Natural killer cell (primary cell): ENCODE data around the gene METTL18. TPM values are rescaled to one million over a fixed set of nuclear protein-coding genes. Genes with fewer than 3 reads are reported as not detected.
A peak's percentile ranks its signal among the peaks of the same experiment; 100 is the strongest.
"Not testable (repeated sequence)": the region's sequence is repeated elsewhere in the genome, so short reads cannot be mapped to it uniquely, and the experiment has no call there.

ENCODE experiments used
- ATAC-seq, 3 donors: fragments of 150-1000 bp in 2 of 3; fragments of 200-7000 bp in 1 of 3; cut with Tn5 transposase; 1 replicate in 1 of 3; 2 replicates in 2 of 3; pipeline ENCODE4 v1.10.0; 2021; ENCODE audit warnings: mild to moderate bottlenecking in 2 of 3, moderate library complexity in 2 of 3
- DNase-seq, 2 donors: peaks; one replicate each; pipeline versions ENCODE4 v3.0.0 to v3.0.0-alpha.2; 2013 to 2021; ENCODE audit warnings: mixed read lengths in 1 of 2
- H3K27ac ChIP-seq: one replicate; pipeline ENCODE4 v1.5.1; 2013; ENCODE audit warnings: mild to moderate bottlenecking, low read length
- H3K27me3 ChIP-seq: one replicate; pipeline ENCODE4 v1.6.1; 2013; ENCODE audit warnings: low read length; ENCODE audit not compliant: control insufficient read depth, insufficient read depth
- H3K36me3 ChIP-seq: one replicate; pipeline ENCODE4 v1.6.1; 2013; ENCODE audit warnings: low read length; ENCODE audit not compliant: control insufficient read depth, insufficient read depth
- H3K4me1 ChIP-seq: one replicate; pipeline ENCODE4 v1.6.1; 2013; ENCODE audit warnings: low read length; ENCODE audit not compliant: control insufficient read depth, insufficient read depth
- H3K4me3 ChIP-seq: one replicate; pipeline ENCODE4 v1.5.1; 2013; ENCODE audit warnings: low read length
- H3K9me3 ChIP-seq: one replicate; pipeline ENCODE4 v1.6.1; 2013; ENCODE audit warnings: low read length; ENCODE audit not compliant: control insufficient read depth, insufficient read depth
- H3K27ac Mint-ChIP-seq, 2 donors: one replicate each; pipeline ENCODE4 v1.8.0; 2022; ENCODE audit warnings: mild to moderate bottlenecking in 2 of 2, mixed read lengths in 2 of 2, moderate library complexity in 1 of 2
- H3K27me3 Mint-ChIP-seq, 2 donors: one replicate each; pipeline ENCODE4 v1.8.0; 2022; ENCODE audit warnings: low read depth in 2 of 2, mixed read lengths in 2 of 2
- H3K36me3 Mint-ChIP-seq: one replicate; pipeline ENCODE4 v1.8.0; 2022; ENCODE audit warnings: mixed read lengths
- H3K4me1 Mint-ChIP-seq, 2 donors: one replicate each; pipeline ENCODE4 v1.8.0; 2022; ENCODE audit warnings: mixed read lengths in 2 of 2
- H3K4me3 Mint-ChIP-seq: one replicate; pipeline ENCODE4 v1.8.0; 2022; ENCODE audit warnings: mild to moderate bottlenecking, moderate library complexity, mixed read lengths
- H3K9me3 Mint-ChIP-seq, 2 donors: one replicate each; pipeline ENCODE4 v1.8.0; 2022; ENCODE audit warnings: mixed read lengths in 2 of 2
- WGBS: methylation state at CpG from one replicate; pipeline ENCODE4 v1.1.7; 2013; ENCODE audit warnings: missing lambda C conversion rate; ENCODE audit not compliant: insufficient coverage; 5-methylcytosine and 5-hydroxymethylcytosine counted together
- intact Hi-C: fragments of 100-400 bp; cut with micrococcal nuclease; formaldehyde crosslinking; loops from one replicate; pipeline ENCODE4 v1.14.2; 2022
- total RNA-seq, 4 donors: library from RNA; stranded (reverse); fragments of 120-200 nt in 1 of 4; gene quantifications; one replicate each; pipeline versions ENCODE4 v1.2.3 to v1.2.4, GENCODE V29; 2013 to 2022
- TF ChIP-seq, protein P1 (sequence below): fragments of 200-600 bp; IDR thresholded peaks from one replicate; pipeline ENCODE4 v1.8.0; 2022; ENCODE audit warnings: antibody characterized with exemption

The METTL18 gene
- total RNA-seq, 3 donors from 2014 or later (not counting 1 experiment from before 2014, with no cell fraction given), result 4.9 to 10.0 (median 7.2) TPM

DNA sequence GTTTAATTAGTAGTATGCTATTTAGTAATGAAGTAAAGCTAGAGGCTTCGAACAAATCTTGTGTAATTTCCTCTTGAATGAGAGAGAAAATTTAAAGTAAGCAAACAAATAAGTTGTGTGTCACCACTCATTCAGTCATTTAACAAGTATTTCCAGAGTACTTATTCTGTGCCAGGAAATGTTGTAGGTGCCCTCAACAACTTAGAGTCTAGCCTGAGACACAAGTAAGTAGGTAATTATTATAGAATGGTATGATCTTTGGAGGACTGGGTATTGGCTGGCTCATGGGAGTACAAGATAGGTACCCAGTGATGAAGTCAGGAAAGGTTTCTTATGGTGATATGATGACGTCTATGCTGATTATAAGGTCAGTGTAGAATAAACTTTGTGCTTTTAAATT lies 17.4 kb upstream of the METTL18 start:
- Mint-ChIP-seq H3K27ac (no peak overlapping the region), H3K4me1 (peaks cover 5 to 10% of the 10 kb centered on the region in 2 donors), H3K9me3 (no peaks in the 10 kb centered on the region), H3K4me3 (no peak overlapping the region), H3K36me3 (no peaks in the 10 kb centered on the region), H3K27me3 (no peaks in the 10 kb centered on the region)
- DNase-seq, result no peak
- peaks cover 3% of the 10 kb centered on the region for H3K36me3 ChIP-seq
- no peaks in the 10 kb centered on the region for H3K9me3 ChIP-seq
- H3K27me3 ChIP-seq, result no peaks in the 10 kb centered on the region
- TF ChIP-seq, protein P1, sequence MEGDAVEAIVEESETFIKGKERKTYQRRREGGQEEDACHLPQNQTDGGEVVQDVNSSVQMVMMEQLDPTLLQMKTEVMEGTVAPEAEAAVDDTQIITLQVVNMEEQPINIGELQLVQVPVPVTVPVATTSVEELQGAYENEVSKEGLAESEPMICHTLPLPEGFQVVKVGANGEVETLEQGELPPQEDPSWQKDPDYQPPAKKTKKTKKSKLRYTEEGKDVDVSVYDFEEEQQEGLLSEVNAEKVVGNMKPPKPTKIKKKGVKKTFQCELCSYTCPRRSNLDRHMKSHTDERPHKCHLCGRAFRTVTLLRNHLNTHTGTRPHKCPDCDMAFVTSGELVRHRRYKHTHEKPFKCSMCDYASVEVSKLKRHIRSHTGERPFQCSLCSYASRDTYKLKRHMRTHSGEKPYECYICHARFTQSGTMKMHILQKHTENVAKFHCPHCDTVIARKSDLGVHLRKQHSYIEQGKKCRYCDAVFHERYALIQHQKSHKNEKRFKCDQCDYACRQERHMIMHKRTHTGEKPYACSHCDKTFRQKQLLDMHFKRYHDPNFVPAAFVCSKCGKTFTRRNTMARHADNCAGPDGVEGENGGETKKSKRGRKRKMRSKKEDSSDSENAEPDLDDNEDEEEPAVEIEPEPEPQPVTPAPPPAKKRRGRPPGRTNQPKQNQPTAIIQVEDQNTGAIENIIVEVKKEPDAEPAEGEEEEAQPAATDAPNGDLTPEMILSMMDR, result no peak
- WGBS, result 100% methylated on average over 2 of the region's 2 CpGs
- H3K27ac ChIP-seq, result no peak overlapping the region
- no peak overlapping the region for H3K4me3 ChIP-seq
- H3K4me1 ChIP-seq, result no peaks in the 10 kb centered on the region
- no peak for ATAC-seq
- intact Hi-C loops, result loop anchor here (10.0 kb wide), 1 partner anchor 97 kb away; the partner anchor contains the start of gene SELL

DNA sequence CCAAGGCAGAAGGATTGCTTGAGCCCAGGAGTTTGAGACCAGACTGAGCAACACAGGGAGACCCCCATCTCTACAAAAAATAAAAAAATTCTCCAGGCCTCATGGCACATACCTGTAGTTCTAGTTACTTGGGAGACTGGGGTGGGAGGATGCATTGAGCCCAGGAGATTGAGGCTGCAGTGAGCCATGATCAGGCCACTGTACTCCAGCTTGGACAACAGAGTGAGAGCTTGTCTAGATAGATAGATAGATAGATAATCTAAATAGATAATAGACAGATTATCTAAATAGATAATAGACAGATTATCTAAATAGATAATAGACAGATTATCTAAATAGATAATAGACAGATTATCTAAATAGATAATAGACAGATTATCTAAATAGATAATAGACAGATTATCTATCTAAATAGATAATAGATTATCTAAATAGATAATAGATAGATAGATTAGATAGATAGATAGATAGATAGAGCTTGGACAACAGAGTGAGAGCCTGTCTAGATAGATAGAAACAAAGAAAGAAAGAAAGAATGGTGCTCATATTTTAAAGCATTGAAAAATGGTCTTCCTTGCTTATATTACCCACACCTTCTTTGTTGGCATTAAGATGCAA lies 16.8 kb upstream of the METTL18 start:
- H3K27ac Mint-ChIP-seq, ATAC-seq, H3K4me3 Mint-ChIP-seq, H3K9me3 ChIP-seq, H3K27ac ChIP-seq, H3K4me3 ChIP-seq, H3K27me3 ChIP-seq, H3K36me3 Mint-ChIP-seq, H3K36me3 ChIP-seq, H3K9me3 Mint-ChIP-seq, DNase-seq, H3K4me1 ChIP-seq, H3K27me3 Mint-ChIP-seq: not testable (repeated sequence)
- H3K4me1 Mint-ChIP-seq, result peaks cover 5 to 10% of the 10 kb centered on the region in 2 donors
- intact Hi-C loops, result loop anchor here (10.0 kb wide), 1 partner anchor 97 kb away; the partner anchor contains the start of gene SELL

DNA sequence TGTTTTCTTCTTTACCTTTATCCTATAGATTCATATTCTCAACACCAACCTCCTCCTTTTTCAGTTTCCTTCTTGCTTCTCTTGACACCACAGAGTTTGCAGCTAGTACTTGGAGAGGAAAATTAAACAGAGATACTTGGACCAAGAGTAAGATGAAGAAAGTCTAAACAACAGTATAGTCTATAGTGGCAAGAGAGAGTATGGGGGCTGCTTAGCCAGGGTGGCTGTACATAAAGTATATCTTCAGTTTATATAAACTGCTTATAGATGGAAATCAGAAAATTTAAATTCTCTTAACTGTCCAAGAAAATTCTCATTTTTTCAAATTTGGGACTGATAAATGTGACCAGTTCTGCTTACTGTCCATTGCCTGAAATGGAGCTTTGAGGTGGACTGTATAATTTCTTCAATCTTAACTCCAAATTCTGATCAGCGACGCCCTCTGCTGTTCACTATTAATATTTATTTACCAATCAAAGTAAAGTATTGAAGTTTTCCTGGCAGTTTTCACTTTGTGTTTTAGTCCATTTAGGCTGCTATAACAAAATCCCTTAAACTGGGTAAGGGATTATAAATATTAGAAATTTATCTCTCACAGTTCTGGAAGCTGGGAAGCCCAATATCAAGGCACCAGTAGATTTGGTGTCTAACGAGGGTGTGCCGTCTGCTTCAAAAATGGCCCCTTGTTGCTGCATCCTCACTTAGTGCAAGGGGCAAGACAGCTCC lies 14.8 kb upstream of the METTL18 start:
- H3K4me1 Mint-ChIP-seq, result peaks cover 4 to 9% of the 10 kb centered on the region in 2 donors
- H3K27ac Mint-ChIP-seq, result no peak overlapping the region
- Histone ChIP-seq H3K4me1 (no peaks in the 10 kb centered on the region), H3K27ac (no peak overlapping the region), H3K36me3 (peaks cover 14% of the 10 kb centered on the region), H3K4me3 (no peak overlapping the region), H3K27me3 (no peaks in the 10 kb centered on the region), H3K9me3 (no peaks in the 10 kb centered on the region)
- peak in 2 of 3 donors; percentile 48 to 50 for ATAC-seq
- no peaks in the 10 kb centered on the region for H3K9me3 Mint-ChIP-seq
- no peaks in the 10 kb centered on the region for H3K36me3 Mint-ChIP-seq
- peak in 1 of 2 donors; percentile 67 for DNase-seq
- TF ChIP-seq, protein P1, result peak; percentile 78
- H3K27me3 Mint-ChIP-seq, result no peaks in the 10 kb centered on the region
- intact Hi-C loops, result loop anchor here (1.0 to 10.0 kb wide), 4 partner anchors 95 to 1205 kb away; partner anchors contain the start of genes F5 and SELL
- 100% methylated on average over 2 of the region's 4 CpGs for WGBS
- H3K4me3 Mint-ChIP-seq, result no peak overlapping the region

DNA sequence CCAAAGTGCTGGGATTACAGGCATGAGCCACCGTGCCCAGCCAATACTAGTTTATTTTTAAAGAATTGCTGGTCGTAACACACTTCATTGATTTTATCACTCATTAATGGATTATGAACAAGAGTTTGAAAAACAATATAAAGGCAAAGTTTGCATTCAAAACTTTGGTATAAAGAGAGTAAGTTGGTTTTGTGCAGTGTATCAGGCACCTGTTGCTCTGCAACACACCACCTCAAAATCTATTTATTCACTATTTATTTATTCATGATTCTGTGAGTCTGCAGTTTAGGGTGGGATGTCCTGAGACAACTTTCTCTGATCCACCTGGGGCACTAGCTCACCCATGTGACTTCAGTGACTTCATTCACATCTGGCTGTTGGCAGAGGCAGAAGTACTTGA lies 10.2 kb upstream of the METTL18 start:
- 100% methylated on average over 2 of the region's 2 CpGs for WGBS
- H3K4me1 Mint-ChIP-seq, result no peaks in the 10 kb centered on the region
- intact Hi-C loops, result loop anchor here (10.0 kb wide), 1 partner anchor 1200 kb away; no protein-coding TSS in a partner anchor
- H3K27ac ChIP-seq, result no peak overlapping the region
- H3K36me3 Mint-ChIP-seq, result no peaks in the 10 kb centered on the region
- no peaks in the 10 kb centered on the region for H3K9me3 ChIP-seq
- no peak overlapping the region for H3K4me3 Mint-ChIP-seq
- no peaks in the 10 kb centered on the region for H3K4me1 ChIP-seq
- H3K27ac Mint-ChIP-seq, result no peak overlapping the region
- DNase-seq (no peak), ATAC-seq (no peak)
- H3K27me3 Mint-ChIP-seq, result no peaks in the 10 kb centered on the region
- TF ChIP-seq, protein P1, result no peak
- no peak overlapping the region for H3K4me3 ChIP-seq
- H3K27me3 ChIP-seq, result no peaks in the 10 kb centered on the region
- H3K36me3 ChIP-seq, result peaks cover 12% of the 10 kb centered on the region
- no peaks in the 10 kb centered on the region for H3K9me3 Mint-ChIP-seq
